Vagina (tissue), 2 donors: Measurements from ENCODE around the gene FOXC2. TPM values are rescaled to one million over a fixed set of nuclear protein-coding genes. Genes with fewer than 3 reads are reported as not detected.

Experiments
- DNase-seq, 2 donors: peaks; one replicate each; pipeline ENCODE4 v3.0.0-alpha.2; 2017; ENCODE audit errors: extremely low spot score in 2 of 2
- H3K27ac ChIP-seq: fragments of 200-600 bp; sonication (generic); one replicate; pipeline ENCODE4 v1.5.1; 2019
- H3K27me3 ChIP-seq: fragments of 200-600 bp; sonication (generic); one replicate; pipeline ENCODE4 v1.5.1; 2019
- H3K36me3 ChIP-seq, 2 donors: fragments of 200-600 bp; sonication (generic); one replicate each; pipeline ENCODE4 v1.5.1; 2017 to 2019
- H3K4me1 ChIP-seq: fragments of 200-600 bp; sonication (generic); one replicate; pipeline ENCODE4 v1.5.1; 2019
- H3K4me3 ChIP-seq, 2 donors: fragments of 200-600 bp; sonication (generic); 1 replicate in 1 of 2; 2 replicates in 1 of 2; pipeline ENCODE4 v1.5.1; 2016 to 2019
- H3K9me3 ChIP-seq: fragments of 200-600 bp; sonication (generic); one replicate; pipeline ENCODE4 v1.5.1; 2019
- POLR2A ChIP-seq, 2 donors: fragments of 450-650 bp; IDR thresholded peaks; one replicate each; pipeline ENCODE4 v1.6.1; 2017; ENCODE audit warnings: antibody characterized with exemption in 2 of 2, mild to moderate bottlenecking in 2 of 2, moderate library complexity in 2 of 2
- POLR2AphosphoS5 ChIP-seq, 2 donors: sonication (generic); formaldehyde crosslinking; IDR thresholded peaks; one replicate each; pipeline ENCODE4 v1.9.0; 2017; ENCODE audit warnings: antibody characterized with exemption in 2 of 2, mild to moderate bottlenecking in 2 of 2, low read depth in 1 of 2; ENCODE audit not compliant: insufficient read depth in 1 of 2
- intact Hi-C: fragments of 100-400 bp; cut with DNase I; formaldehyde crosslinking; loops from one replicate; pipeline ENCODE4 v1.15.1; 2023
- total RNA-seq: library from RNA; depleted of rRNA; stranded (reverse); fragments of >200 nt; gene quantifications from one replicate; pipeline ENCODE4 v1.2.3, GENCODE V29; 2016
- TF ChIP-seq, protein P1 (sequence below), 3 experiments: fragments of 450-650 bp in 2 of 3; fragments of 200-600 bp in 1 of 3; sonication (generic) in 1 of 3; IDR thresholded peaks; one replicate each; pipeline ENCODE4 v1.5.1; 2017 to 2019; ENCODE audit warnings: antibody characterized with exemption in 3 of 3, mild to moderate bottlenecking in 2 of 3, moderate library complexity in 2 of 3

Gene FOXC2
- total RNA-seq, 1 donor from 2014 or later = 2.7 TPM

DNA sequence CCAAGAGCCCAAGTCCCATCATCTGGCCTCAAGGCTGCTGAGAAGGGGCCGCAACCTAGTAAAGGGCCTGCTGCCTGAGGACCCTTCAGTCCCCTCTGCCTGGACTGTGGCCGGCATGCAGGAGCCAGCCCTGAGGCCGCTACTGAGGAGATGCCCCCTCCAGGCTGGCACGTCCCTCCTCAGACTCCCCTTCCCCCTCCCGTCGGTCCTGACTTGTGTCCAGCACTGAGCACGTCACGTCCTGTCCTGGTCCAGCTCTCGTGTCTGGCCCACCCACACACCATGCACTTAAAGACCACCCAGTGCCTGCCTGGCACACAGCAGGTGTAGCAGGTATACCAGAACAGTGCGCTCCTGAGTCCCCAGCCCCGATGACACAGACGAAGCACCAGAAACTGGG, 21.1 kb upstream of the FOXC2 start:
- Histone ChIP-seq H3K36me3 (peaks cover 0 to 47% of the 10 kb centered on the region in 2 donors), H3K27ac (no peak overlapping the region), H3K4me1 (no peaks in the 10 kb centered on the region), H3K4me3 (no peak overlapping the region), H3K27me3 (no peaks in the 10 kb centered on the region), H3K9me3 (no peaks in the 10 kb centered on the region)
- DNase-seq = no peak
- intact Hi-C loops = no loop called here
- TF ChIP-seq POLR2A (IDR thresholded peaks at IDR 0.05) (no peak), POLR2AphosphoS5 (IDR thresholded peaks at IDR 0.05; ENCODE audit: insufficient read depth in 1 of 2, low read depth in 1 of 2) (no peak)
- TF ChIP-seq, protein P1, sequence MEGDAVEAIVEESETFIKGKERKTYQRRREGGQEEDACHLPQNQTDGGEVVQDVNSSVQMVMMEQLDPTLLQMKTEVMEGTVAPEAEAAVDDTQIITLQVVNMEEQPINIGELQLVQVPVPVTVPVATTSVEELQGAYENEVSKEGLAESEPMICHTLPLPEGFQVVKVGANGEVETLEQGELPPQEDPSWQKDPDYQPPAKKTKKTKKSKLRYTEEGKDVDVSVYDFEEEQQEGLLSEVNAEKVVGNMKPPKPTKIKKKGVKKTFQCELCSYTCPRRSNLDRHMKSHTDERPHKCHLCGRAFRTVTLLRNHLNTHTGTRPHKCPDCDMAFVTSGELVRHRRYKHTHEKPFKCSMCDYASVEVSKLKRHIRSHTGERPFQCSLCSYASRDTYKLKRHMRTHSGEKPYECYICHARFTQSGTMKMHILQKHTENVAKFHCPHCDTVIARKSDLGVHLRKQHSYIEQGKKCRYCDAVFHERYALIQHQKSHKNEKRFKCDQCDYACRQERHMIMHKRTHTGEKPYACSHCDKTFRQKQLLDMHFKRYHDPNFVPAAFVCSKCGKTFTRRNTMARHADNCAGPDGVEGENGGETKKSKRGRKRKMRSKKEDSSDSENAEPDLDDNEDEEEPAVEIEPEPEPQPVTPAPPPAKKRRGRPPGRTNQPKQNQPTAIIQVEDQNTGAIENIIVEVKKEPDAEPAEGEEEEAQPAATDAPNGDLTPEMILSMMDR (IDR thresholded peaks at IDR 0.05) = no peak

DNA sequence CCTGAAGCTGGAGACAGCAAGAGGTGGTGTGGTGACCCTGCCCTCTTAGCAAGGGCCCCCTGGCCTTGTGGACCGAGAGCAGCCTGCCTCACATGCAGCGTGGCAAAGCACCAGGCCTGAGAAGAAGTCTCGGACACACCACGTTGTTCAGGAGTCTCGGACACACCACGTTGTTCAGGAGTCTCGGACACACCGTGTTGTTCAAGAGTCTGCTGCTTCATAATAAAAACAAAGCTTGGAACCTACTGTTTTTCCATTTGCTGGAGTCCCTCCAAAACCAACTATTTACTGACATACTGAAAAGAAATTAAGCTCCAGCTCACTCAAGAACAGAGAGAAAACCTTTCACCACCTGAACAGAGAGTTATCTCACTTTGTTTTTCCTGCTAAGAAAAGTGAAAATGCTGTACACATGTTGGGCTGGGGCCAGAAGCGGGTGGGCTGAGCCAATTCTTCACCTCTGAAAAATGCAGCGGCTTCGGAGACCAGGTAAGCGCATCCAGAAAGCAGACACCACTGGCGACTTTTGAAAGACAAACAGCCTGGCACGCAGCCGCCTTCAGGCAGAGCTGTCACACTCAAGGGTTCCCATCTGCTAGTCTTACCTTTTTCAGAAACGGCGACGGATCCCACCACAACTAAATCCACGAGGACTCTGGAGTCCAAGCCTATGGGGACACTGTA, 20.5 kb upstream of the FOXC2 start:
- Histone ChIP-seq H3K9me3 (no peaks in the 10 kb centered on the region), H3K27ac (no peak overlapping the region), H3K4me3 (no peak overlapping the region), H3K36me3 (peaks cover 0 to 41% of the 10 kb centered on the region in 2 donors), H3K27me3 (no peaks in the 10 kb centered on the region), H3K4me1 (no peaks in the 10 kb centered on the region)
- DNase-seq = no peak
- intact Hi-C loops = no loop called here
- TF ChIP-seq POLR2A (IDR thresholded peaks at IDR 0.05) (no peak), POLR2AphosphoS5 (IDR thresholded peaks at IDR 0.05; ENCODE audit: insufficient read depth in 1 of 2, low read depth in 1 of 2) (no peak)
- TF ChIP-seq, protein P1 (IDR thresholded peaks at IDR 0.05) = no peak

DNA sequence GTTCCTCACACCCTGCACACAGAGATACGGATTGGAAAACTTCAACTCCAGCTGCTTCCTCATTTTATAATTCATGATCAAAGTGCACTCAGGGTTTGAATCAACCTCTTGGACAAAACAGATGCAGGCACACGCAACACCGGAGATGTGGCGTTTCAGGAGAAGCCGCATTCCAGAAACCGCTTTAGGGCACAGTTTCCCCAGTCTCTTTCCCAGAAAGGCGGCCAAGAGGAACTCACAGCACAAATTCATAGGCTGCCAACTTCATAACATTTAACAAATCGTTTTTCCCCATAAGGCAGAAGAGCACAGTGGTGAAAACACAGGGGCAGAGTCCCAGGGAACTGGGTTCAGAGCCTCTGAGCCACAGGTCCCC, 20.0 kb upstream of the FOXC2 start:
- Histone ChIP-seq H3K27ac (no peak overlapping the region), H3K36me3 (peaks cover 0 to 35% of the 10 kb centered on the region in 2 donors)

DNA sequence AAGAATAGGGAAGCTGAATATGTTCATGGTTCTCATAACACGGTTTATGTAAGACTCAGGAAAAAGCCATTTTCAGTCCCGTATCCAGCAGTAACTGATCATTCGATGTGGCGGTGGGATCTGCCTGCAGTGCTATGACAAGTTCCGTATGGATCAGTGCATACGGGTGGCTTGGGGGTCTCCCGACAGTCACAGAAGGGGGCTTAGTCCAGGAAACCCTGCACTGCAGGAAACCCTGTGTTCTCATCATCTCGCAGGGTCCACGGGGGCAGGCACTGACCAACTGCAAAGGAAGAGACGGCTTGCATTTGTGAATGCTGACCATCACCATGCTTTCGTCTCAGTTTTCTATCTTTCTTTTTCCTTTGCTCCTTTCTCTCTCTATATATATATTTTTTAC, 19.3 kb upstream of the FOXC2 start:
- intact Hi-C loops = no loop called here
- H3K4me3 ChIP-seq = no peak overlapping the region

More for the DNA sequence above, 20.0 kb upstream of the FOXC2 start:
- no peak for TF ChIP-seq POLR2AphosphoS5 (IDR thresholded peaks at IDR 0.05; ENCODE audit: insufficient read depth in 1 of 2, low read depth in 1 of 2)
- no peaks in the 10 kb centered on the region for H3K27me3 ChIP-seq
- H3K4me1 ChIP-seq = no peaks in the 10 kb centered on the region
- no peak for DNase-seq
- intact Hi-C loops = no loop called here
- no peaks in the 10 kb centered on the region for H3K9me3 ChIP-seq
- H3K4me3 ChIP-seq = no peak overlapping the region

DNA sequence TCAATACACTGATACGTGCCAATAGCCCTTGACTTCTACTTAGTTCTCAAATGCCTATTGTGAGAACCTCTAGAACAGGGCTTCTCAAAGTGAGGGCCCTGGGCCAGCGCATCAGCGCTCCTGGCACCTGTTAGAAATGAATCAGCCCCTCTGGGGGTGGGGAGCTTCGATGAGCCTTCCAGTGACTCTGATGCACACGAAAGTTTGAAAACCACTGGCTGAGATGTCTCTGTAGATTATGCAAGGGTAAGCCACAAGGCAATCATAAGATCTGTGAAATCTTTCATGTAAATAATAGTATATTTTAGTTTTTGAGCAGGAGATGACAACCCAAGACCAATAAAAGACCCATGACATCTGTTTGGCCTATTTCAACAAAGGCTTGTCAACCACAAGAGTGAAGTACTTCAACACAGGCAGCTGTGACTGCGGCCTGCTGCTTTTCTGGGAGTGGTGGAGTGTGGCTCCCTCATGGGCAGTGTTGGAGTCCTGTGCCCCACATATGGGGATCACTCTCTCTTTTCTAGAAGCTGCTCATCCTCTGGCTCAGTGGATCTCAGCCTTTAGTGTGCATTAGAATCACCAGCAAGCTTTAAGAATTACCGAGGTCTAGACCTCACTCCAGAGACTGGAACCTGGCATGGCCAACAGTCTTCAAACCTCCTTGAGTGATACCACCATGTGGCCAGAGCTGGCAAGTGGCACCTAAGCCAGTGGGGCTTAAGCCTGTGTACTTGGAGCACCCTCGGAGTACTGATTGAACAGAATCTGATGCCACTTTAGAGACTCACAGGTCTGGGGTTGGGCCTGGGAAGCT, 17.3 kb upstream of the FOXC2 start:
- DNase-seq = no peak
- Histone ChIP-seq H3K4me1 (peaks cover 11% of the 10 kb centered on the region), H3K4me3 (no peak overlapping the region), H3K27ac (no peak overlapping the region), H3K9me3 (no peaks in the 10 kb centered on the region), H3K27me3 (no peaks in the 10 kb centered on the region), H3K36me3 (peaks cover 0 to 19% of the 10 kb centered on the region in 2 donors)
- intact Hi-C loops = no loop called here
- TF ChIP-seq POLR2A (IDR thresholded peaks at IDR 0.05) = no peak
- TF ChIP-seq, protein P1 (IDR thresholded peaks at IDR 0.05) = no peak
- no peak for TF ChIP-seq POLR2AphosphoS5 (IDR thresholded peaks at IDR 0.05; ENCODE audit: insufficient read depth in 1 of 2, low read depth in 1 of 2)

More for the DNA sequence above, 19.3 kb upstream of the FOXC2 start:
- Histone ChIP-seq H3K36me3 (peaks cover 0 to 29% of the 10 kb centered on the region in 2 donors), H3K27me3 (no peaks in the 10 kb centered on the region), H3K4me1 (no peaks in the 10 kb centered on the region), H3K9me3 (no peaks in the 10 kb centered on the region), H3K27ac (no peak overlapping the region)
- no peak for DNase-seq
- TF ChIP-seq, protein P1 (IDR thresholded peaks at IDR 0.05) = no peak
- no peak for TF ChIP-seq POLR2AphosphoS5 (IDR thresholded peaks at IDR 0.05; ENCODE audit: insufficient read depth in 1 of 2, low read depth in 1 of 2)
- no peak for TF ChIP-seq POLR2A (IDR thresholded peaks at IDR 0.05)
